Hypothalamus (tissue), 51 donors: Measurements from ENCODE around the gene TMEM82.
"Not testable (repeated sequence)": the region's sequence is repeated elsewhere in the genome, so short reads cannot be mapped to it uniquely, and the experiment has no call there.

Experiments used
- DNase-seq, 51 donors: peaks; one replicate each; lab custom pipeline; 2025; lab: John Stamatoyannopoulos, UW

Gene TMEM82

DNA sequence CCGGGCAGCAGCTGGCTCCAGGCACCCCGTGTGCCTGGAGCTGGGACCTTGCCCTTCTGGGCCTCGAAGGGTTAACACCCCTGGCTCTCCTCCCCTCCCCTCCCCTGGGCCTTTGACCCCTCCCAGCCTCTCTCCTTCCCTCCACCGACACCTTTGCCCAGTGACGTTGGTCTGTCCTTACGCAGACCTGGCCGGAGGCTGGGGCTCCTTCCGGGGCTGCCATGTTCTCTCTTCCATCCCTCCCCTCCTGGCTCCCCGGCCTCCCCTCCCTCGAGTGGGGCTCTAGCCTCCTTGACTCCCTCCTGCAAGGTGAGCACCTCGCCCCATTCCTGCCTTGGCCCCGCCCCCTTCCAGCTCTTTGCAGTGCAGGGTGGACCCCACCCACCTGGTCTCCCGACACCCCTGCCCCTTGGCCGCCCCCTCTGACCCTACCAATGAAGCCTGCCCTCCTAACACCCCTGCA lies at the start of gene TMEM82:
Gene TMEM82, plus strand, starts transcription at position 161 of the 463 bp plus-strand sequence. Its CDS starts 61 bp downstream, at position 222.
- DNase-seq, result no peak

DNA sequence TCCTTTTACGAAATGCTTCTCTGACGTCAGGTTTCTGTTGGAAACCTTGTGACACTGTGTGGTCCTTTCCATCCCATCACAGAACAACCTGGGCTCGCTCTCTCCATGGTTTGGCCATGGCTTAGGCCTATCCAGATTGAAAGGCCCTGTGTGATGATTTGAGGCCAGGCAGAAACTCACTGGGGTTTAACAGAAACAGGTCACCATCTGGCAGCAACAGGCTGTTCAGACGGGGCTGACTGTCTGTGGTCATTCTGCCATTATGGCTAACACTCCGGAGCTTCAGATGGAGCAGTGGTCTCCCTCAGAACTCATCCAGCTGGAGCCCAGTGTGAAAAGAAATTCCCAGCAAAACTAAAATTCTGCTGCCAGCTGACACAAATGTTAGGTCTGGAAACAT lies 48.9 kb upstream of the TMEM82 start:
- DNase-seq, result no peak

GRCh38 chr1:15696956-15697521 lies 45.3 kb upstream of the TMEM82 start:
- peak in 31 of 51 donors; percentile 12 to 79 (median 43) for DNase-seq

GRCh38 chr1:15698201-15698600 lies 44.1 kb upstream of the TMEM82 start:
- no peak for DNase-seq

GRCh38 chr1:15699321-15699720 lies 43.0 kb upstream of the TMEM82 start:
- DNase-seq, result not testable (repeated sequence)

GRCh38 chr1:15700508-15700907 lies 41.8 kb upstream of the TMEM82 start:
- DNase-seq, result no peak

DNA sequence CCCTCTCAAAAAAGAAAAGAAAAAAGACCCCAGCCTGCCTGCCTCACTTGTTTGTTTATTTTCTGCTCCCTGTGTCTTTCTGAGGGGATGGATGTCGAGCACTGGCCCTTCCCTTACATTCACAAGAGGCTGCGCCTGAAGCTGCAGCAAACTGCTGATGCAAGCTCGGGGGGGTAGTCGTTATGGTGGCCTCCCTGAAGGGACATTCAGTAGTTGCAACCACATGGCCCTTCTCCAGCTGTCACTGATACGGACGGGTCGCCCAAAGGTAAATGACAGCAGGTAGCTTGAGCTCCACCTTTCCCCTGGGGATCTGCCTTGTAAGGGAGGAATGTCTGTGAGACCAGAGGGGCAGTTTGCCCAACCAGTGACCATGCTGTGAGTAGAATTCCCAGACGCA lies 40.5 kb upstream of the TMEM82 start:
- DNase-seq, result no peak

- peak in 7 of 51 donors; percentile 11 to 57 (median 19) for DNase-seq
Observed at GRCh38 chr1:15702722-15703550, 39.4 kb upstream of the TMEM82 start.

DNA sequence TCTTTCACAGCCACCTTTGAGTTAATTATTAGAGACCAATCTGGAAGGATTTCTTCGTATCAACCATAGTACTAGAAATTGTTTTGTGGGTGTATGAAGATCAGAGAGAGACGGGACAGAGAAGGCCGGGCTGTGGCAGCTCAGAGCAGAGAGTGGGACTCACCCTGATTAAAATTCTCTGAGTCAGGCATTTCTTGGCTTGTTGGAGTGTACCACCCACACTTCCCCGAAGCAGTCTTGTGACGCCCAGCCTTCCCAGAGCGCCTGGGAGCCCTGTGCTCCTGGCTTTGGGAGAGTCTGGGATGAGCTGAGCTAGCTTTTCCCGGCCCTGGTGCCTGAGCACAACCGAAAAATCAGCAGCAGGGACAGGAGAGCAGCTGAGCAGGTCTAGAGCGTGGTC lies 38.7 kb upstream of the TMEM82 start:
- DNase-seq, result peak in 48 of 51 donors; percentile 12 to 82 (median 59)

- DNase-seq, result no peak
Observed at GRCh38 chr1:15704526-15705183, 37.6 kb upstream of the TMEM82 start.

DNA sequence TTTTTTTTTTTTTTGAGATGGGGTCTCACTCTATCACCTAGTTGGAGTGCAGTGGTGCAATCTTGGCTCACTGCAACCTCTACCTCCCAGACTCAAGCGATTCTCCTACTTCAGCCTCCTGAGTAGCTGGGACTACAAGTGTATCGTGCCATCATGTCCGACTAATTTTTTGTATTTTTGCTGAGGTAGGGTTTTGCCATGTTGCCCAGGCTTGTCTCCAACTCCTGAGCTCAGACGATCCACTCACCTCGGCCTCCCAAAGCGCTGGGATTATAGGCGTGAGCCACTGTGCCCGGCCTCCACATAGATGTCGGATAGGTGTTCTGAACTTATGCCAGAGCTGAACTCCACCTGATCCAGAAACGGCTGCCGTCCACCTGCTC lies 37.1 kb upstream of the TMEM82 start:
- DNase-seq, result no peak

GRCh38 chr1:15706751-15707150 lies 35.5 kb upstream of the TMEM82 start:
- DNase-seq, result no peak

- DNase-seq, result no peak
Observed at GRCh38 chr1:15707239-15707925, 34.9 kb upstream of the TMEM82 start.

- DNase-seq, result no peak
Observed at GRCh38 chr1:15708486-15709137, 33.7 kb upstream of the TMEM82 start.

- no peak for DNase-seq
Observed at GRCh38 chr1:15709226-15709625, 33.1 kb upstream of the TMEM82 start.

DNA sequence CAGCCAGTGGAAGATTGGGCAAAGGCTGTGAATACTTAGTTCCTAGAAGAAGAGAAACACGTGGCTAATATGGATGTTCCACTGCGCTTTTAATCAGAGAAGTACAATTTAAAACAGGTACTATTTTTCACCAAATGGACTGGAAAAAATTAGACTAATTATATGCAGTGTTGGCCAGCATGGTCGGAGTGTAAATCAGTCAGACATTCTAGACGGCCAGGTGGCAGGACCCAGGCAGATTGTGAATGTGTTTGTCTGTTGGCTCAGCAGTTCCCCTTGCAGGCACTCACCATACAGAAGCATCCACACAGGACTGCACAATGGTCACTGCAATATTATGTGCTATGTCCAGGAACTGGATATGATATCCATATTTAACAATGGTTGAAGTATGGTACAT lies 30.1 kb upstream of the TMEM82 start:
- DNase-seq, result no peak

GRCh38 chr1:15714406-15715136 lies 27.7 kb upstream of the TMEM82 start:
- peak in 27 of 51 donors; percentile 10 to 77 (median 38) for DNase-seq

DNA sequence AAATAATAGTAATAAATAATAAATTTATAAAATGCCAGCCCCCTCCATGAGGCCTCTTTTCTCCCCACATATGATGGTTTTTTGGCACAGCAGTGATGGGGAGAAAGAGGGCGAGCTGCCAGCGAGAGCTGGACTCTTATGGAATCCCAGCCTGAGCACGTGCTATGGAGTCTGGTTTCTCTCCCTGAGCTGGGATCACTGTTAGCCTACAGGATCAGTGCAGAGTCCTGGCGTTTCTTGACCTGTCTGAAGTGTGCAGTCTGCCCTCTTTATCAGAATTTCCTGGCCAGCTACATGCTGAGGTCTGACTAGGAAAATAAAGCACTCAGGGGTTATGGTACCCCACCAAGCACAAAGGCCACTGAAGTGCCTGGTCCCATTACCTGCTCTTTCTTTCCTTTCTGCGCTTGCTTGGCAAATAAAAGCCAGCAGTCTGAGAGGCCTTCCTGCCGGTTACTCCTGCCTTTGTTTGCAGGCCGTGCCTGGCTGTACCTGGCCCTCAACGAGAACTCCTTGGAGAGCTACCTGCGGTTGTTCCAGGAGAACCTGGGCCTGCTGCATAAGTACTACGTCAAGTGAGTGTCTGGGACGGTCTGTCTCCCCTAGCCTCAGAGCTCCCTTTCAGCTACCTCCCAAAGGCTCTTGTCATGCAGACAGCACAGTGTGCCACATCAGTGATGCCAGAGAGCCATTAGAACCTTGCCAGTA lies 24.7 kb upstream of the TMEM82 start:
- no peak for DNase-seq

GRCh38 chr1:15718199-15718601 lies 24.1 kb upstream of the TMEM82 start:
- no peak for DNase-seq
